Measurements from ENCODE around the gene GDPD4.

Gene GDPD4

DNA sequence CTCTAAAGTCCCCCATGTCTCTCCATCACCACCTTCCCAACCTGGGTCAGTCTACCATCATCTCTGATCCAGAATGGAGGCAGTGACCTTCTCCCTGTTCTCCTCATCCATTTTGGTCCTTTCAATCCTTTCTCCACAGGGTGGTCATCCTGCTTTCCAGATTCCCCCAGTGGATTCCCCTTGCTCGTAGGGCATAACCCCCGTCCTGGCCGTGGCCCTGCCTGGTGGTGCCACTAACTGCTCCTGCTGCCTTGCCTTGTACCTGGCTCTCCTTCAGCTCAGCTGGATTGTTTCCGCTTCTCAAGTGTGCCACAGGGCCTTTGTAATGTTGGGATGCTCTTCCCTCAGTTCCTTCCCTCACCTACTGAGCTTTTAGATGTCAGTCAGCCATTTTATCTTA, 91.8 kb downstream of the GDPD4 start:
- H3K4me3 ChIP-seq (ENCODE audit: low read length) = no peak overlapping the region
- no peak overlapping the region for H3K9ac ChIP-seq (ENCODE audit: low read depth, low read length)
- H3K36me3 ChIP-seq (ENCODE audit: insufficient read depth, low read length) = no peaks in the 10 kb centered on the region
- H3K4me1 ChIP-seq (ENCODE audit: control insufficient read depth, insufficient read depth, low read length) = no peaks in the 10 kb centered on the region
- no peaks in the 10 kb centered on the region for H3K27me3 ChIP-seq (ENCODE audit: control insufficient read depth, insufficient read depth, low read length)
- H3K9me3 ChIP-seq (replicated peaks; ENCODE audit: low read length) = no peaks in the 10 kb centered on the region
- no peak overlapping the region for H3K4me2 ChIP-seq (ENCODE audit: low read length)

GRCh38 chr11:77208535-77208934, 93.0 kb downstream of the GDPD4 start:
- Histone ChIP-seq H3K4me1 (ENCODE audit: control insufficient read depth, insufficient read depth, low read length) (no peaks in the 10 kb centered on the region), H3K4me3 (ENCODE audit: low read length) (no peak overlapping the region), H3K4me2 (ENCODE audit: low read length) (no peak overlapping the region), H3K9me3 (replicated peaks; ENCODE audit: low read length) (no peaks in the 10 kb centered on the region), H3K9ac (ENCODE audit: low read depth, low read length) (no peak overlapping the region), H3K27me3 (ENCODE audit: control insufficient read depth, insufficient read depth, low read length) (no peaks in the 10 kb centered on the region), H3K36me3 (ENCODE audit: insufficient read depth, low read length) (no peaks in the 10 kb centered on the region)

GRCh38 chr11:77207618-77208313, 93.7 kb downstream of the GDPD4 start:
- Histone ChIP-seq H3K9me3 (replicated peaks; ENCODE audit: low read length) (no peaks in the 10 kb centered on the region), H3K4me1 (ENCODE audit: control insufficient read depth, insufficient read depth, low read length) (no peaks in the 10 kb centered on the region), H3K36me3 (ENCODE audit: insufficient read depth, low read length) (no peaks in the 10 kb centered on the region), H3K4me2 (ENCODE audit: low read length) (no peak overlapping the region), H3K4me3 (ENCODE audit: low read length) (no peak overlapping the region), H3K9ac (ENCODE audit: low read depth, low read length) (no peak overlapping the region), H3K27me3 (ENCODE audit: control insufficient read depth, insufficient read depth, low read length) (no peaks in the 10 kb centered on the region)

GRCh38 chr11:77207019-77207485, 94.4 kb downstream of the GDPD4 start:
- no peaks in the 10 kb centered on the region for H3K27me3 ChIP-seq (ENCODE audit: control insufficient read depth, insufficient read depth, low read length)
- H3K9ac ChIP-seq (ENCODE audit: low read depth, low read length) = no peak overlapping the region
- no peak overlapping the region for H3K4me2 ChIP-seq (ENCODE audit: low read length)

DNA sequence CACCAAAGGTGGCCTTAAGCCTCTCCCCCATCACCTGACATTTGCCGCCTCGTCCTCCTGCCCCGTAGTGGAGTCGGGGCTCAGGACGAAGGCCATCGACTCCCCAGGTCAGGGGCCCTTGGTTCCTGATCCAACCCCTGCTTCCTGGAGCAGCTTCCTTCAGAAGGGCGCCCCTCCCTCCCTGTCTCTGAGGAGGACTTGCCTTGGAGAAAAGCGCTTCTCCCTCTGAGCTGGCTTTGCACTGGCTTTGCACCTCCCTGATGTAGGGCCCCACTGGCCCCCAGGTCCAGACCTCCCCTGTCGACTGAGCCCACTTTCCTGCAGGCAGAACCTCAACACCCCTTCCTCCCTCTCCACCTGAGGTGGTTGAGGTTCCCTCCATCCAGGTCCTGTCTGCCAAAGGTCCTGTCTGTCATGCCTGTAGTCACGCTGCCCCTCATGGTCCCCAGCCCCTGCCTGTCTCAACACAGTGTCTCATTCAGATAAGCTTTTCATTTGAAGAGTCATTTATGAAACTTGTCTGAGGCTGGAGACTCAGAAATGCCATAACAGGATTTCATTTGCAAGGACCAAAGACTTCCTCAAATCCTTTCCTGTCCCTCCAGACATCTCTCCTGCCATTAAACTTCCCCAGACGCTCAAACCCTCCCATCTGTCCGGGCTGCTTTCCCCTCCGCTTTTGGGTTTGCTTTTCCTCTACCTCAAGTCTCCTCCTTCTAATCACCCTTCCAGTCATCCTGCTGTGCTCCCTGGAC, 95.0 kb downstream of the GDPD4 start:
- H3K36me3 ChIP-seq (ENCODE audit: insufficient read depth, low read length) = no peaks in the 10 kb centered on the region
- H3K27me3 ChIP-seq (ENCODE audit: control insufficient read depth, insufficient read depth, low read length) = no peaks in the 10 kb centered on the region
- H3K4me1 ChIP-seq (ENCODE audit: control insufficient read depth, insufficient read depth, low read length) = no peaks in the 10 kb centered on the region
- no peak overlapping the region for H3K9ac ChIP-seq (ENCODE audit: low read depth, low read length)
- H3K4me2 ChIP-seq (ENCODE audit: low read length) = no peak overlapping the region
- H3K4me3 ChIP-seq (ENCODE audit: low read length) = no peak overlapping the region
- H3K9me3 ChIP-seq (replicated peaks; ENCODE audit: low read length) = no peaks in the 10 kb centered on the region

More at GRCh38 chr11:77207019-77207485, 94.4 kb downstream of the GDPD4 start:
- H3K36me3 ChIP-seq (ENCODE audit: insufficient read depth, low read length) = no peaks in the 10 kb centered on the region
- no peaks in the 10 kb centered on the region for H3K9me3 ChIP-seq (replicated peaks; ENCODE audit: low read length)
- no peak overlapping the region for H3K4me3 ChIP-seq (ENCODE audit: low read length)
- no peaks in the 10 kb centered on the region for H3K4me1 ChIP-seq (ENCODE audit: control insufficient read depth, insufficient read depth, low read length)

GRCh38 chr11:77205467-77206263, 95.8 kb downstream of the GDPD4 start:
- Histone ChIP-seq H3K9me3 (replicated peaks; ENCODE audit: low read length) (no peaks in the 10 kb centered on the region), H3K4me2 (ENCODE audit: low read length) (no peak overlapping the region), H3K36me3 (ENCODE audit: insufficient read depth, low read length) (no peaks in the 10 kb centered on the region), H3K27me3 (ENCODE audit: control insufficient read depth, insufficient read depth, low read length) (no peaks in the 10 kb centered on the region), H3K4me3 (ENCODE audit: low read length) (no peak overlapping the region), H3K9ac (ENCODE audit: low read depth, low read length) (no peak overlapping the region), H3K4me1 (ENCODE audit: control insufficient read depth, insufficient read depth, low read length) (no peaks in the 10 kb centered on the region)

- no peaks in the 10 kb centered on the region for H3K36me3 ChIP-seq (ENCODE audit: insufficient read depth, low read length)
- no peaks in the 10 kb centered on the region for H3K27me3 ChIP-seq (ENCODE audit: control insufficient read depth, insufficient read depth, low read length)
- H3K4me2 ChIP-seq (ENCODE audit: low read length) = no peak overlapping the region
- H3K4me3 ChIP-seq (ENCODE audit: low read length) = no peak overlapping the region
- no peak overlapping the region for H3K9ac ChIP-seq (ENCODE audit: low read depth, low read length)
- no peaks in the 10 kb centered on the region for H3K9me3 ChIP-seq (replicated peaks; ENCODE audit: low read length)
- no peaks in the 10 kb centered on the region for H3K4me1 ChIP-seq (ENCODE audit: control insufficient read depth, insufficient read depth, low read length)
Observed at GRCh38 chr11:77204754-77205466, 96.6 kb downstream of the GDPD4 start.

GRCh38 chr11:77203901-77204753, 97.4 kb downstream of the GDPD4 start:
- H3K9ac ChIP-seq (ENCODE audit: low read depth, low read length) = no peak overlapping the region
- H3K9me3 ChIP-seq (replicated peaks; ENCODE audit: low read length) = no peaks in the 10 kb centered on the region
- no peaks in the 10 kb centered on the region for H3K36me3 ChIP-seq (ENCODE audit: insufficient read depth, low read length)
- H3K4me3 ChIP-seq (ENCODE audit: low read length) = no peak overlapping the region
- H3K4me1 ChIP-seq (ENCODE audit: control insufficient read depth, insufficient read depth, low read length) = no peaks in the 10 kb centered on the region
- H3K27me3 ChIP-seq (ENCODE audit: control insufficient read depth, insufficient read depth, low read length) = no peaks in the 10 kb centered on the region
- no peak overlapping the region for H3K4me2 ChIP-seq (ENCODE audit: low read length)

- H3K36me3 ChIP-seq (ENCODE audit: insufficient read depth, low read length) = no peaks in the 10 kb centered on the region
- H3K4me2 ChIP-seq (ENCODE audit: low read length) = no peak overlapping the region
- H3K9me3 ChIP-seq (replicated peaks; ENCODE audit: low read length) = no peaks in the 10 kb centered on the region
- H3K9ac ChIP-seq (ENCODE audit: low read depth, low read length) = no peak overlapping the region
- H3K4me1 ChIP-seq (ENCODE audit: control insufficient read depth, insufficient read depth, low read length) = no peaks in the 10 kb centered on the region
- H3K4me3 ChIP-seq (ENCODE audit: low read length) = no peak overlapping the region
- H3K27me3 ChIP-seq (ENCODE audit: control insufficient read depth, insufficient read depth, low read length) = no peaks in the 10 kb centered on the region
Observed at GRCh38 chr11:77202941-77203900, 98.3 kb downstream of the GDPD4 start.

All from skeletal muscle satellite cell (primary cell).